ENCODE measurements around the gene CFAP77.

GRCh38 chr9:132413926-132414325 is 3.9 kb downstream of the CFAP77 start:
- TF ChIP-seq, protein P1, sequence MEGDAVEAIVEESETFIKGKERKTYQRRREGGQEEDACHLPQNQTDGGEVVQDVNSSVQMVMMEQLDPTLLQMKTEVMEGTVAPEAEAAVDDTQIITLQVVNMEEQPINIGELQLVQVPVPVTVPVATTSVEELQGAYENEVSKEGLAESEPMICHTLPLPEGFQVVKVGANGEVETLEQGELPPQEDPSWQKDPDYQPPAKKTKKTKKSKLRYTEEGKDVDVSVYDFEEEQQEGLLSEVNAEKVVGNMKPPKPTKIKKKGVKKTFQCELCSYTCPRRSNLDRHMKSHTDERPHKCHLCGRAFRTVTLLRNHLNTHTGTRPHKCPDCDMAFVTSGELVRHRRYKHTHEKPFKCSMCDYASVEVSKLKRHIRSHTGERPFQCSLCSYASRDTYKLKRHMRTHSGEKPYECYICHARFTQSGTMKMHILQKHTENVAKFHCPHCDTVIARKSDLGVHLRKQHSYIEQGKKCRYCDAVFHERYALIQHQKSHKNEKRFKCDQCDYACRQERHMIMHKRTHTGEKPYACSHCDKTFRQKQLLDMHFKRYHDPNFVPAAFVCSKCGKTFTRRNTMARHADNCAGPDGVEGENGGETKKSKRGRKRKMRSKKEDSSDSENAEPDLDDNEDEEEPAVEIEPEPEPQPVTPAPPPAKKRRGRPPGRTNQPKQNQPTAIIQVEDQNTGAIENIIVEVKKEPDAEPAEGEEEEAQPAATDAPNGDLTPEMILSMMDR (conservative IDR thresholded peaks at IDR 0.05 in 1 of 2, IDR thresholded peaks at IDR 0.05 in 1 of 2; ENCODE audit: extremely low read depth in 1 of 2, insufficient read depth in 1 of 2, low read depth in 1 of 2, low read length in 2 of 2) = no peak
- no peak for TF ChIP-seq EZH2 (IDR thresholded peaks at IDR 0.05; ENCODE audit: borderline replicate concordance, low read length)
